22Rv1 (cell line): ENCODE data around the gene KLHL2.
"Not testable (repeated sequence)": the region's sequence is repeated elsewhere in the genome, so short reads cannot be mapped to it uniquely, and the experiment has no call there.

Experiments
- ZFX ChIP-seq: fragments of 450-650 bp; IDR thresholded peaks from 2 replicates; pipeline ENCODE4 v1.6.1; 2017; ENCODE audit warnings: antibody characterized with exemption, borderline replicate concordance
- TF ChIP-seq, protein P1 (sequence below): fragments of 450-650 bp; IDR thresholded peaks from 2 replicates; pipeline ENCODE4 v1.5.1; 2017; ENCODE audit warnings: mild to moderate bottlenecking

GRCh38 chr4:165286619-165287340, 79.4 kb downstream of the KLHL2 start:
- TF ChIP-seq, protein P1, sequence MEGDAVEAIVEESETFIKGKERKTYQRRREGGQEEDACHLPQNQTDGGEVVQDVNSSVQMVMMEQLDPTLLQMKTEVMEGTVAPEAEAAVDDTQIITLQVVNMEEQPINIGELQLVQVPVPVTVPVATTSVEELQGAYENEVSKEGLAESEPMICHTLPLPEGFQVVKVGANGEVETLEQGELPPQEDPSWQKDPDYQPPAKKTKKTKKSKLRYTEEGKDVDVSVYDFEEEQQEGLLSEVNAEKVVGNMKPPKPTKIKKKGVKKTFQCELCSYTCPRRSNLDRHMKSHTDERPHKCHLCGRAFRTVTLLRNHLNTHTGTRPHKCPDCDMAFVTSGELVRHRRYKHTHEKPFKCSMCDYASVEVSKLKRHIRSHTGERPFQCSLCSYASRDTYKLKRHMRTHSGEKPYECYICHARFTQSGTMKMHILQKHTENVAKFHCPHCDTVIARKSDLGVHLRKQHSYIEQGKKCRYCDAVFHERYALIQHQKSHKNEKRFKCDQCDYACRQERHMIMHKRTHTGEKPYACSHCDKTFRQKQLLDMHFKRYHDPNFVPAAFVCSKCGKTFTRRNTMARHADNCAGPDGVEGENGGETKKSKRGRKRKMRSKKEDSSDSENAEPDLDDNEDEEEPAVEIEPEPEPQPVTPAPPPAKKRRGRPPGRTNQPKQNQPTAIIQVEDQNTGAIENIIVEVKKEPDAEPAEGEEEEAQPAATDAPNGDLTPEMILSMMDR: not testable (repeated sequence)
- TF ChIP-seq ZFX: not testable (repeated sequence)
